ENCODE data around the gene FN1.

The FN1 gene

DNA sequence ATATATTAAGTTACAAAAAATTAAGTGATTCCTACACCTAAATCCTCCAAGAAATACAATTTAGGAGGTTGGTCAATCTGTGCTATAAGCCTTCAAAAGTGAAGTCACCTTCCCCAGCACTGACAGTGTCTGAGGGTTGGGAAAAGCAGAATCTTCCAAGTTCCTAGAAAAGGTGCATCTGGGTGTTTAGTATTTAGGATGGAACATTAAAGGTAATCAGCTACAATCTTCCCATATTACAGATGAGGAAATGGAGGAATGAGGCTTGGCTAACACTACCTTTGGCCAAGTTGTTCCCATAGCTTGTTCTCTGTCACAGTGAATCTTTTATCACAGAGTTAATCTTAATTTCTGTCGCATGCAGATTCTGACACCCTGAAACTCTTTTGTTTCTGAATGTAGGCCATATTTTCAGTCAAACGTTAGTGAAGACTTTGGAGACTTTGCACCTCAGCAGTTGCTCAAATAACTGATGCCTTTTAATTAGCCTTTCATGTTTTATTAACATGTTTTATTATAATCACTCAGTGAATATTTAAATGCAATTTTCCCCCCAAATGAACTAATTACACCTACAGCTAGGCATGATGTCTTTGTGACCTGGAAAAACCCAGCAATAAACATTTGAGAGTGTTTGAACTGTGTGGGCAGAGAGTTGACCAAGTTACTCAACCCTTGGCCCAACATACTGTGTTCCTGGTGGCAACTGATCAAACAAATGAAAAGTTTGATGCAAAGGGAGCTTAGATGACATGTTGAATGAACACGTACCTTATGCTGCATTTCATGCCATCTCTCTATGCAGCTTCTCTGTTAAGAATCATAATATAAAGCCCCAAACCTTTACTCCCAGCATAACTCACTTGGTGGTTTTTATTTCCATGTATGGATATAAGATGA is 17.6 kb downstream of the FN1 start:
- FAIRE-seq (no peak), DNase-seq (ENCODE audit: insufficient read length, low spot score) (no peak)
- TF ChIP-seq PAX5 (IDR thresholded peaks at IDR 0.05; ENCODE audit: insufficient read depth, low read length, severe bottlenecking), result no peak
- no peak for TF ChIP-seq POLR2AphosphoS5 (IDR thresholded peaks at IDR 0.05; ENCODE audit: low read depth, low read length)
- no peak for TF ChIP-seq POU2F2 (IDR thresholded peaks at IDR 0.05; ENCODE audit: low read depth, low read length)
- TF ChIP-seq POLR2A (IDR thresholded peaks at IDR 0.05; ENCODE audit: low read depth, low read length), result no peak
- TF ChIP-seq SPI1 (IDR thresholded peaks at IDR 0.05; ENCODE audit: low read depth, low read length), result no peak
- no peak for TF ChIP-seq TAF1 (IDR thresholded peaks at IDR 0.05; ENCODE audit: low read depth, low read length)

DNA sequence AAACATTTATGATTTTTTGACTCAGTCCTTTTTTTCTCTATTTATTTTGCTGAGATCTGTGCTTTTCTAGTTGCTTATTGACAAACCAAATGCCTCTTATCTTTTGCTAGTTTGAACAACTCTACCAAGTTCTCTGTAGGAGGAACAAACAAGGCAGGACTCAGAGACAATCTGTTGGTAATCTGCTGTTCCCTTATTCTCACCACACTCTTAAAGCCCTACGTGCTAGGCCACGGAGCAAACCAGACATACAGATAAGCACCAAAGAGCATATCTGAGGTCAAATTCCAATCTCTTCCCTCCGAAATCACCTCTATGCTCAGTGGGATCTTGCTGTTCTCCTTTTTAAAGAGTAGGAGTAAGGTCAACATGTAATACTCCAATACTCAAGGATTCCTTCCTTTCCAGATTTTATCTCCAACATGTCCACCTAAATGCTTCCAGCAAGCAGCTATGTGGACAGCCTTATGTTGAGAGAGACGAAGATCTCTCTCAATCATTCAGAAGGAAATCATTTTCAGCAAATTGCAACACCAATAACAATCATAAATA is 18.4 kb downstream of the FN1 start:
- no peak for FAIRE-seq
- no peak for TF ChIP-seq TAF1 (IDR thresholded peaks at IDR 0.05; ENCODE audit: low read depth, low read length)
- no peak for TF ChIP-seq SPI1 (IDR thresholded peaks at IDR 0.05; ENCODE audit: low read depth, low read length)
- TF ChIP-seq PAX5 (IDR thresholded peaks at IDR 0.05; ENCODE audit: insufficient read depth, low read length, severe bottlenecking), result no peak
- no peak for TF ChIP-seq POLR2AphosphoS5 (IDR thresholded peaks at IDR 0.05; ENCODE audit: low read depth, low read length)
- TF ChIP-seq POU2F2 (IDR thresholded peaks at IDR 0.05; ENCODE audit: low read depth, low read length), result no peak
- TF ChIP-seq POLR2A (IDR thresholded peaks at IDR 0.05; ENCODE audit: low read depth, low read length), result no peak
- DNase-seq (ENCODE audit: insufficient read length, low spot score), result no peak

DNA sequence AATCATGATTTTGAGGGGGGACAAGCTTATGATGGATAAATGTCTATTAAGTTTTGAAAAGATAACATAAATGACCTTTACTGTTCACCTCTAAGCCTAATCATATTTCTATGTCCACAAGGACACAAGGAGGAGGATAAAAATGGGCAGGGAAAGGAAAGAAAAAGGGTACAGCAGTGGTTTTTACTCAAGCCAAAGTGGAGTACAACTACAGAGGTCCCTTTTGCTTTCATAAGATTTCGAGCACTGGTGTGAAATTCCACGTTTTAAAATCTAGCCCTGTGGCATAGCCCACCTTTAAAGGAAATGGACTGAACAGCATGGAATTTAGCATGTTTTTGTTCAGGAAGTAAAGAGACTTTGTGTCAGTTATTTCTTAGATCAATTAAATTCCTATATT is 19.2 kb downstream of the FN1 start:
- no peak for FAIRE-seq
- TF ChIP-seq SPI1 (IDR thresholded peaks at IDR 0.05; ENCODE audit: low read depth, low read length) (no peak), POLR2AphosphoS5 (IDR thresholded peaks at IDR 0.05; ENCODE audit: low read depth, low read length) (no peak), TAF1 (IDR thresholded peaks at IDR 0.05; ENCODE audit: low read depth, low read length) (no peak), POU2F2 (IDR thresholded peaks at IDR 0.05; ENCODE audit: low read depth, low read length) (no peak), PAX5 (IDR thresholded peaks at IDR 0.05; ENCODE audit: insufficient read depth, low read length, severe bottlenecking) (no peak), POLR2A (IDR thresholded peaks at IDR 0.05; ENCODE audit: low read depth, low read length) (no peak)
- no peak for DNase-seq (ENCODE audit: insufficient read length, low spot score)

DNA sequence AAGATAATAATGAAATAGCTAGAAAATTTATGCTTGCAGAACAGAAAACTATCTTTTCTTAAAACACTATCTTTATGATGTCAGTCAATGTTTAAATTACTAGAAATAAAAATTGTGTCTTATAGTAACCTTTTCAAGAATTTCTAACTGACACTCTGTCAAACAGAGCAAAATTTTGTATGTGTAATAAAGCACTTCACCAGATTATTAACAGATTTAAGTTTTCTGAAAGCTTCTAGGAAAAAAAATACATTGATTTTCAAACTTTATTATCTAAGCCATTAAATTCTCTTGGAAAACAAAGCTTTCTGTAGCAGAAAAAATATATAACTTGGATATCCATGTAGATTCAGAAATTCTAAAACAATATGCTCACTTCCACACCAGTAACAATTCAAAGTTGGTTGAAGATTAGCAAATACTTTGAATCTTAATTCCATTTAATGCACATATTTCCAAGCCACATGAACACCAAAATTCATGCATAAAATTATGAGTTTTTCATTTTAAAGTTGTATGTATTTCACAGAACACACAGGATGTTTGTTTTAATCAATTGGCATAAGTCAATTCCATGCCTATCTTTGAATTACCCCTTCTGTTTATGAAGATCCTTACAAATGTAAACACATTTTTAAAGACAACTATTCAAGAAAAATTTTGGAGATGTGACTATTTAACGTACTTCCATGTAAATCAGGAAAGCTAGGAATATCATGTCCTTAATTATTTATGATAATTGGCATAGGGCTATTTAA is 19.9 kb downstream of the FN1 start:
- DNase-seq (ENCODE audit: insufficient read length, low spot score) (no peak), FAIRE-seq (no peak)
- no peak for TF ChIP-seq POLR2A (IDR thresholded peaks at IDR 0.05; ENCODE audit: low read depth, low read length)
- TF ChIP-seq POU2F2 (IDR thresholded peaks at IDR 0.05; ENCODE audit: low read depth, low read length), result no peak
- TF ChIP-seq PAX5 (IDR thresholded peaks at IDR 0.05; ENCODE audit: insufficient read depth, low read length, severe bottlenecking), result no peak
- TF ChIP-seq POLR2AphosphoS5 (IDR thresholded peaks at IDR 0.05; ENCODE audit: low read depth, low read length), result no peak
- TF ChIP-seq SPI1 (IDR thresholded peaks at IDR 0.05; ENCODE audit: low read depth, low read length), result no peak
- TF ChIP-seq TAF1 (IDR thresholded peaks at IDR 0.05; ENCODE audit: low read depth, low read length), result no peak

DNA sequence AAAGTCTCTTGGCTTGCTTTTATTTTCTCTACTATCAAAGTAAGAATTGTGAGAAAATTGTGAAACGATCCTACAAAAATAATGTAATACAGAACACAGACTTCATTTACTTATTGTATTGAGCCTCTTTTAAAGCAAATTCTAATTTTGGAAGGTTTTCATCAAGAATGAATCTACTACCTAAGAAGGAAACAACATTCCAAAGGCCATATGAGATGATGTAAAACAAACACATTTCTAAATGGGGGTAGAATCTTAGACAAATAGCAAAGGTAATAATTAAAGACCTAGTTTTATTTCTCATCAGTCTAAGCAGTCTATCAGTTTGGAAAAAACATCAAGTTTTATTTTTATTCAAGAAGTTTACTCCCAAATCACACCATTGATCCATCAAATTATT is 20.6 kb downstream of the FN1 start:
- DNase-seq (ENCODE audit: insufficient read length, low spot score) (no peak), FAIRE-seq (no peak)
- no peak for TF ChIP-seq POLR2A (IDR thresholded peaks at IDR 0.05; ENCODE audit: low read depth, low read length)
- TF ChIP-seq POU2F2 (IDR thresholded peaks at IDR 0.05; ENCODE audit: low read depth, low read length), result no peak
- TF ChIP-seq SPI1 (IDR thresholded peaks at IDR 0.05; ENCODE audit: low read depth, low read length), result no peak
- TF ChIP-seq PAX5 (IDR thresholded peaks at IDR 0.05; ENCODE audit: insufficient read depth, low read length, severe bottlenecking), result no peak
- no peak for TF ChIP-seq TAF1 (IDR thresholded peaks at IDR 0.05; ENCODE audit: low read depth, low read length)
- TF ChIP-seq POLR2AphosphoS5 (IDR thresholded peaks at IDR 0.05; ENCODE audit: low read depth, low read length), result no peak

DNA sequence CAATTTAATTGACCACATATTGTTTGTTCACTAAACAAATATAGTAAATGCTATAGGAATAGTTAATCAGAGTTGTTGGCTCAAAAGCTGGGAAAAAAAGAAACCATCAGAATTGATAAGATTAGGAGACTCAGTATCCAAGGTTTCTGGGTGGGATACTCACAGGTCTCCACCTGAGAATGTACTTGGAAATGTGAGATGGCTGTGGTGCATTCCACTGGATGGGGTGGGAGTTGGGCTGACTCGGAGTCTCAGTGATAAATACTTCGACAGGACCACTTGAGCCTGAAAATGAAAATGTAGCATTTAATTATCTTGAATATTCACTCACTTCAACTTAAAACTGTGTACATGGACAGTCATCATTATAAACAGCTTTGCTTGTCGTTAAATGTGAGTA is 21.2 kb downstream of the FN1 start:
- no peak for FAIRE-seq
- no peak for DNase-seq (ENCODE audit: insufficient read length, low spot score)
- no peak for TF ChIP-seq PAX5 (IDR thresholded peaks at IDR 0.05; ENCODE audit: insufficient read depth, low read length, severe bottlenecking)
- no peak for TF ChIP-seq POLR2A (IDR thresholded peaks at IDR 0.05; ENCODE audit: low read depth, low read length)
- TF ChIP-seq POU2F2 (IDR thresholded peaks at IDR 0.05; ENCODE audit: low read depth, low read length), result no peak
- no peak for TF ChIP-seq TAF1 (IDR thresholded peaks at IDR 0.05; ENCODE audit: low read depth, low read length)
- TF ChIP-seq POLR2AphosphoS5 (IDR thresholded peaks at IDR 0.05; ENCODE audit: low read depth, low read length), result no peak
- TF ChIP-seq SPI1 (IDR thresholded peaks at IDR 0.05; ENCODE audit: low read depth, low read length), result no peak

DNA sequence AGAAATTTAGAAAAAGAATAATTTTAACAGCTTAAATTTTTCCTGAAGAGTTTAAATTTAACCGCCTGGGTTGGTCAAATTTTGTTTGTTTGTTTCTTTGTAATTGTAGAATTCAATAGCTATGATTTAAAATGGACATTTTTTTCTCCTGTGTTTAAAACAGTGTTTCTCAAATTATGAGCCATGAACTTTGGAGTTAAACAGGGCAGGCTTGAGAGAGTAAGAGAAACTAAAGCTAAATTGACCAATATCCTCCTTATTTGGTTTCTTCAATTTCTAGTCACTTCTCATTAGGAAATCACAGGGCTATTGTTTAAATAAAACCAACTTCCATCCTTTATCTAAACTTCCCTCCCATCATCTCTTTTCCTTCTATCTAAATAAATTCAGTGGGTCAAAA is 21.9 kb downstream of the FN1 start:
- FAIRE-seq, result no peak
- TF ChIP-seq PAX5 (IDR thresholded peaks at IDR 0.05; ENCODE audit: insufficient read depth, low read length, severe bottlenecking) (no peak), TAF1 (IDR thresholded peaks at IDR 0.05; ENCODE audit: low read depth, low read length) (no peak), SPI1 (IDR thresholded peaks at IDR 0.05; ENCODE audit: low read depth, low read length) (no peak)
- DNase-seq (ENCODE audit: insufficient read length, low spot score), result no peak

DNA sequence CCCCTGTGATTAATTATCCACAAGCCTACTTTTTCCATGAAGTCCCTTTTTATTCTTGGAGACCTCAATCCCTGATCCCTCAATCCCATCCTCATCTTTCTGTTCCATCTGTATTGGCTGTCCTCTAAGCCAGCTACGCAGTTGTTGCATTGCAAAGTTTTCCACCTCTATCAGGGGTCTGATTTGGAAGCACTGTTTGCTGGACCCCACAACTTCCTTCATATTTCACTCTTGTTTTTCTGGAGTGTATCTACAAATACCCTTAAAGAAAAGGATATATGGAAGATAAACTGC is 22.4 kb downstream of the FN1 start:
- TF ChIP-seq TAF1 (IDR thresholded peaks at IDR 0.05; ENCODE audit: low read depth, low read length), result no peak
- no peak for TF ChIP-seq SPI1 (IDR thresholded peaks at IDR 0.05; ENCODE audit: low read depth, low read length)
- TF ChIP-seq POLR2A (IDR thresholded peaks at IDR 0.05; ENCODE audit: low read depth, low read length), result no peak
- TF ChIP-seq PAX5 (IDR thresholded peaks at IDR 0.05; ENCODE audit: insufficient read depth, low read length, severe bottlenecking), result no peak
- no peak for TF ChIP-seq POU2F2 (IDR thresholded peaks at IDR 0.05; ENCODE audit: low read depth, low read length)
- TF ChIP-seq POLR2AphosphoS5 (IDR thresholded peaks at IDR 0.05; ENCODE audit: low read depth, low read length), result no peak
- no peak for DNase-seq (ENCODE audit: insufficient read length, low spot score)
- FAIRE-seq, result no peak

Data from GM12891 (cell line).